OCI-LY1 (cell line): Measurements from ENCODE around the gene CATSPERD.

ENCODE experiments used
- H2AFZ ChIP-seq: fragments of 200-600 bp; sonication (generic), shearing (Covaris generic); 2 replicates; pipeline ENCODE4 v1.6.0; 2014; ENCODE audit warnings: antibody characterized with exemption, mild to moderate bottlenecking, low read length
- H3F3A ChIP-seq: fragments of 200-600 bp; sonication (generic), shearing (Covaris generic); 2 replicates; pipeline ENCODE4 v1.6.0; 2014; ENCODE audit warnings: mild to moderate bottlenecking, antibody characterized with exemption, low read length, moderate library complexity; ENCODE audit not compliant: insufficient read depth
- H3K27ac ChIP-seq: fragments of 200-600 bp; sonication (generic); 2 replicates; pipeline ENCODE4 v1.5.1; 2014; ENCODE audit warnings: low read length, mixed run types, mild to moderate bottlenecking, low read depth; ENCODE audit not compliant: poor library complexity, severe bottlenecking
- H3K27me3 ChIP-seq: fragments of 200-600 bp; sonication (generic); 2 replicates; pipeline ENCODE4 v1.6.0; 2014; ENCODE audit warnings: antibody characterized with exemption, mild to moderate bottlenecking, low read length, moderate library complexity; ENCODE audit not compliant: insufficient read depth
- H3K36me3 ChIP-seq: fragments of 200-600 bp; sonication (generic); 2 replicates; pipeline ENCODE4 v1.6.1; 2014; ENCODE audit warnings: mild to moderate bottlenecking, antibody characterized with exemption, low read length, moderate library complexity, mixed read lengths; ENCODE audit not compliant: insufficient read depth
- H3K4me1 ChIP-seq: fragments of 200-600 bp; sonication (generic); 2 replicates; pipeline ENCODE4 v1.5.1; 2014; ENCODE audit warnings: mild to moderate bottlenecking, low read length, moderate library complexity; ENCODE audit not compliant: insufficient read depth, severe bottlenecking
- H3K4me2 ChIP-seq: fragments of 200-600 bp; sonication (generic), shearing (Covaris generic); 2 replicates; pipeline ENCODE4 v1.6.1; 2014; ENCODE audit warnings: low read length
- H3K4me3 ChIP-seq: fragments of 200-600 bp; sonication (generic); 2 replicates; pipeline ENCODE4 v1.5.1; 2014; ENCODE audit warnings: low read length, low read depth, mild to moderate bottlenecking, mixed read lengths; ENCODE audit not compliant: poor library complexity, severe bottlenecking
- H3K79me2 ChIP-seq: fragments of 200-600 bp; shearing (Covaris generic); 2 replicates; pipeline ENCODE4 v1.6.1; 2016; ENCODE audit warnings: mixed run types, low read length, mixed read lengths; ENCODE audit not compliant: insufficient read depth
- H3K9ac ChIP-seq: fragments of 200-600 bp; sonication (generic), shearing (Covaris generic); 2 replicates; pipeline ENCODE4 v1.6.1; 2014; ENCODE audit warnings: mild to moderate bottlenecking, low read length, mixed read lengths
- H3K9me2 ChIP-seq: fragments of 200-600 bp; sonication (generic), shearing (Covaris generic); 2 replicates; pipeline ENCODE4 v1.6.1; 2014; ENCODE audit warnings: low read depth, mild to moderate bottlenecking, low read length, mixed read lengths
- H3K9me3 ChIP-seq: fragments of 200-600 bp; shearing (Covaris generic); 2 replicates; pipeline ENCODE4 v1.6.1; 2014; ENCODE audit warnings: low read length, mixed read lengths
- H4K20me1 ChIP-seq: fragments of 200-600 bp; sonication (generic), shearing (Covaris generic); 2 replicates; pipeline ENCODE4 v1.6.0; 2016; ENCODE audit warnings: mild to moderate bottlenecking, low read length; ENCODE audit not compliant: insufficient read depth
- CTCF ChIP-seq: fragments of 200-600 bp; sonication (generic), shearing (Covaris generic); IDR thresholded peaks from 2 replicates; pipeline ENCODE4 v1.5.1; 2017; ENCODE audit warnings: mild to moderate bottlenecking, antibody characterized with exemption, low read length, moderate library complexity, mixed read lengths
- EZH2 ChIP-seq: fragments of 200-600 bp; sonication (generic), shearing (Covaris generic); IDR thresholded peaks from 2 replicates; pipeline ENCODE4 v1.8.0; 2017; ENCODE audit warnings: borderline replicate concordance, mixed run types, mild to moderate bottlenecking, antibody characterized with exemption, low read length, moderate library complexity, mixed read lengths

CATSPERD gene

GRCh38 chr19:5683177-5683886 lies 37.1 kb upstream of the CATSPERD start:
- Histone ChIP-seq H3K9me3 (no peaks in the 10 kb centered on the region), H3K79me2 (no peaks in the 10 kb centered on the region), H3K4me3 (no peak overlapping the region), H3K27ac (no peak overlapping the region), H3K4me1 (peaks cover 22% of the 10 kb centered on the region), H4K20me1 (no peaks in the 10 kb centered on the region), H3K4me2 (no peak overlapping the region), H3F3A (peaks cover 4% of the 10 kb centered on the region; the same call in 1 of the 2 replicates), H3K27me3 (no peaks in the 10 kb centered on the region), H3K9ac (no peak overlapping the region), H2AFZ (no peak overlapping the region), H3K9me2 (no peaks in the 10 kb centered on the region), H3K36me3 (no peaks in the 10 kb centered on the region)
- TF ChIP-seq CTCF: no peak
- no peak for TF ChIP-seq EZH2

- H2AFZ ChIP-seq: no peak overlapping the region
- H3K79me2 ChIP-seq: no peaks in the 10 kb centered on the region
- no peaks in the 10 kb centered on the region for H3K27me3 ChIP-seq
- H3K36me3 ChIP-seq: no peaks in the 10 kb centered on the region
- H3K9ac ChIP-seq: no peak overlapping the region
- H3K27ac ChIP-seq: no peak overlapping the region
- no peaks in the 10 kb centered on the region for H4K20me1 ChIP-seq
- peaks cover 13% of the 10 kb centered on the region for H3K4me1 ChIP-seq
- H3K9me2 ChIP-seq: no peaks in the 10 kb centered on the region
- TF ChIP-seq EZH2 (no peak), CTCF (no peak)
- H3K4me2 ChIP-seq: no peak overlapping the region
- H3K9me3 ChIP-seq: no peaks in the 10 kb centered on the region
- peaks cover 4% of the 10 kb centered on the region; the same call in 1 of the 2 replicates for H3F3A ChIP-seq
- H3K4me3 ChIP-seq: no peak overlapping the region
Measured at GRCh38 chr19:5684694-5685430, 35.6 kb upstream of the CATSPERD start.

GRCh38 chr19:5686326-5686646 lies 34.2 kb upstream of the CATSPERD start:
- H3K27me3 ChIP-seq: no peaks in the 10 kb centered on the region
- H3K79me2 ChIP-seq: peaks cover 11% of the 10 kb centered on the region
- H3K4me2 ChIP-seq: peak overlapping the region; percentile 74
- H4K20me1 ChIP-seq: no peaks in the 10 kb centered on the region
- peaks cover 9% of the 10 kb centered on the region for H3K4me1 ChIP-seq
- H3F3A ChIP-seq: peaks cover 4% of the 10 kb centered on the region; the same call in 1 of the 2 replicates
- H3K36me3 ChIP-seq: peaks cover 10% of the 10 kb centered on the region
- no peak overlapping the region for H3K27ac ChIP-seq
- no peak overlapping the region for H2AFZ ChIP-seq
- TF ChIP-seq EZH2 (no peak), CTCF (no peak)
- peak overlapping the region; percentile 67 for H3K4me3 ChIP-seq
- peak overlapping the region; percentile 61; the same call in 1 of the 2 replicates for H3K9ac ChIP-seq
- H3K9me3 ChIP-seq: no peaks in the 10 kb centered on the region
- H3K9me2 ChIP-seq: no peaks in the 10 kb centered on the region
